Tibial artery (tissue), 4 donors: ENCODE data around the gene RAP1GAP.

ENCODE experiments used
- DNase-seq, 2 donors: peaks; one replicate each; pipeline ENCODE4 v3.0.0-alpha.2; 2019
- H3K27ac ChIP-seq, 2 donors: fragments of 200-600 bp; sonication (generic) in 1 of 2; 1 replicate in 1 of 2; 2 replicates in 1 of 2; pipeline ENCODE4 v1.5.1; 2018 to 2019; ENCODE audit warnings: mild to moderate bottlenecking in 1 of 2
- H3K27me3 ChIP-seq, 2 donors: fragments of 200-600 bp; sonication (generic) in 1 of 2; one replicate each; pipeline versions ENCODE4 v1.5.1 to v1.6.0; 2016 to 2019
- H3K36me3 ChIP-seq, 3 donors: fragments of 200-600 bp; sonication (generic) in 2 of 3; one replicate each; pipeline ENCODE4 v1.5.1; 2016 to 2019; ENCODE audit warnings: mild to moderate bottlenecking in 2 of 3
- H3K4me1 ChIP-seq, 4 donors: fragments of 200-600 bp; sonication (generic) in 2 of 4; 1 replicate in 3 of 4; 2 replicates in 1 of 4; pipeline ENCODE4 v1.5.1; 2016 to 2019
- H3K4me3 ChIP-seq, 2 donors: fragments of 200-600 bp; sonication (generic) in 1 of 2; 1 replicate in 1 of 2; 2 replicates in 1 of 2; pipeline ENCODE4 v1.5.1; 2018 to 2019; ENCODE audit warnings: mild to moderate bottlenecking in 2 of 2
- H3K9me3 ChIP-seq, 3 donors: fragments of 200-600 bp; sonication (generic) in 1 of 3; one replicate each; pipeline ENCODE4 v1.5.1; 2016 to 2019
- intact Hi-C: fragments of 100-400 bp; cut with DNase I; formaldehyde crosslinking; loops from one replicate; pipeline ENCODE4 v1.15.0; 2023; ENCODE audit warnings: low total_unique reads
- TF ChIP-seq, protein P1 (sequence below), 2 experiments: fragments of 200-600 bp in 1 of 2; fragments of 450-650 bp in 1 of 2; IDR thresholded peaks; one replicate each; pipeline ENCODE4 v1.5.1; 2017 to 2019; ENCODE audit warnings: antibody characterized with exemption in 2 of 2, mild to moderate bottlenecking in 1 of 2, moderate library complexity in 1 of 2

RAP1GAP gene

GRCh38 chr1:21605964-21606705, 63.0 kb downstream of the RAP1GAP start:
- Histone ChIP-seq H3K27me3 (peaks cover 0 to 37% of the 10 kb centered on the region in 2 donors), H3K9me3 (no peaks in the 10 kb centered on the region), H3K36me3 (peaks cover 0 to 3% (median 0%) of the 10 kb centered on the region in 3 donors), H3K27ac (no peak overlapping the region), H3K4me1 (no peaks in the 10 kb centered on the region), H3K4me3 (no peak overlapping the region)
- TF ChIP-seq, protein P1, sequence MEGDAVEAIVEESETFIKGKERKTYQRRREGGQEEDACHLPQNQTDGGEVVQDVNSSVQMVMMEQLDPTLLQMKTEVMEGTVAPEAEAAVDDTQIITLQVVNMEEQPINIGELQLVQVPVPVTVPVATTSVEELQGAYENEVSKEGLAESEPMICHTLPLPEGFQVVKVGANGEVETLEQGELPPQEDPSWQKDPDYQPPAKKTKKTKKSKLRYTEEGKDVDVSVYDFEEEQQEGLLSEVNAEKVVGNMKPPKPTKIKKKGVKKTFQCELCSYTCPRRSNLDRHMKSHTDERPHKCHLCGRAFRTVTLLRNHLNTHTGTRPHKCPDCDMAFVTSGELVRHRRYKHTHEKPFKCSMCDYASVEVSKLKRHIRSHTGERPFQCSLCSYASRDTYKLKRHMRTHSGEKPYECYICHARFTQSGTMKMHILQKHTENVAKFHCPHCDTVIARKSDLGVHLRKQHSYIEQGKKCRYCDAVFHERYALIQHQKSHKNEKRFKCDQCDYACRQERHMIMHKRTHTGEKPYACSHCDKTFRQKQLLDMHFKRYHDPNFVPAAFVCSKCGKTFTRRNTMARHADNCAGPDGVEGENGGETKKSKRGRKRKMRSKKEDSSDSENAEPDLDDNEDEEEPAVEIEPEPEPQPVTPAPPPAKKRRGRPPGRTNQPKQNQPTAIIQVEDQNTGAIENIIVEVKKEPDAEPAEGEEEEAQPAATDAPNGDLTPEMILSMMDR (IDR thresholded peaks at IDR 0.05): no peak
- no peak for DNase-seq
- intact Hi-C loops: no loop called here

- no peak for DNase-seq
- intact Hi-C loops: no loop called here
- peaks cover 0 to 3% (median 0%) of the 10 kb centered on the region in 3 donors for H3K36me3 ChIP-seq
Measured at GRCh38 chr1:21605012-21605715, 64.0 kb downstream of the RAP1GAP start.

GRCh38 chr1:21604208-21604957, 64.8 kb downstream of the RAP1GAP start:
- Histone ChIP-seq H3K4me3 (no peak overlapping the region), H3K27me3 (peaks cover 0 to 48% of the 10 kb centered on the region in 2 donors), H3K4me1 (no peaks in the 10 kb centered on the region), H3K9me3 (no peaks in the 10 kb centered on the region), H3K27ac (no peak overlapping the region), H3K36me3 (peaks cover 0 to 3% (median 0%) of the 10 kb centered on the region in 3 donors)
- TF ChIP-seq, protein P1 (IDR thresholded peaks at IDR 0.05): no peak
- DNase-seq: no peak
- intact Hi-C loops: no loop called here

More at GRCh38 chr1:21605012-21605715, 64.0 kb downstream of the RAP1GAP start:
- H3K27ac ChIP-seq: no peak overlapping the region
- H3K4me3 ChIP-seq: no peak overlapping the region
- peaks cover 0 to 40% of the 10 kb centered on the region in 2 donors for H3K27me3 ChIP-seq
- TF ChIP-seq, protein P1 (IDR thresholded peaks at IDR 0.05): no peak
- H3K9me3 ChIP-seq: no peaks in the 10 kb centered on the region
- H3K4me1 ChIP-seq: no peaks in the 10 kb centered on the region

- peaks cover 0 to 46% of the 10 kb centered on the region in 2 donors for H3K27me3 ChIP-seq
- no peaks in the 10 kb centered on the region for H3K4me1 ChIP-seq
- no peak overlapping the region for H3K4me3 ChIP-seq
- H3K27ac ChIP-seq: no peak overlapping the region
- peaks cover 0 to 3% (median 0%) of the 10 kb centered on the region in 3 donors for H3K36me3 ChIP-seq
- intact Hi-C loops: no loop called here
- H3K9me3 ChIP-seq: no peaks in the 10 kb centered on the region
- TF ChIP-seq, protein P1 (IDR thresholded peaks at IDR 0.05): no peak
- DNase-seq: no peak
Measured at GRCh38 chr1:21603177-21604138, 65.7 kb downstream of the RAP1GAP start.
